MCF 10A (cell line): ENCODE data around the gene ARHGEF7. TPM values are rescaled to one million over a fixed set of nuclear protein-coding genes. Genes with fewer than 3 reads are reported as not detected.

Experiments
- BruUV-seq: library from RNA; stranded (reverse); fragments of 400-500 nt; replicated peaks from 2 replicates; lab custom pipeline; 2021; lab: Mats Ljungman, UMichigan
- CTCF ChIA-PET: fragments of 300-600 bp; sonication (Branson Sonifier 250); formaldehyde crosslinking; extraction: SDS; loops from one replicate; lab custom pipeline; 2021; ENCODE audit warnings: antibody characterized with exemption, inconsistent platforms; lab: Yijun Ruan, JAX
- POLR2A ChIA-PET: fragments of 300-600, 350-650 bp; sonication (Branson Sonifier 250); formaldehyde crosslinking; extraction: SDS; loops from one replicate; lab custom pipeline; 2020; ENCODE audit warnings: antibody characterized with exemption, inconsistent platforms; lab: Yijun Ruan, JAX
- DNase-seq: peaks from one replicate; pipeline ENCODE4 v3.0.0-alpha.2; 2018; ENCODE audit not compliant: unreplicated experiment
- H3K27ac Mint-ChIP-seq: one replicate; pipeline ENCODE4 v1.8.0; 2022; ENCODE audit warnings: mild to moderate bottlenecking, low read depth, mixed read lengths; ENCODE audit not compliant: unreplicated experiment
- H3K27me3 Mint-ChIP-seq: one replicate; pipeline ENCODE4 v1.8.0; 2022; ENCODE audit warnings: mixed read lengths; ENCODE audit not compliant: insufficient read depth, unreplicated experiment
- H3K36me3 Mint-ChIP-seq: one replicate; pipeline ENCODE4 v1.8.0; 2022; ENCODE audit warnings: mild to moderate bottlenecking, moderate library complexity, mixed read lengths; ENCODE audit not compliant: insufficient read depth, unreplicated experiment
- H3K4me1 Mint-ChIP-seq: one replicate; pipeline ENCODE4 v1.8.0; 2022; ENCODE audit warnings: mixed read lengths; ENCODE audit not compliant: insufficient read depth, unreplicated experiment
- H3K4me3 Mint-ChIP-seq: one replicate; pipeline ENCODE4 v1.8.0; 2022; ENCODE audit warnings: mild to moderate bottlenecking, moderate library complexity, mixed read lengths; ENCODE audit not compliant: unreplicated experiment
- H3K9me3 Mint-ChIP-seq: one replicate; pipeline ENCODE4 v1.8.0; 2022; ENCODE audit warnings: mixed read lengths; ENCODE audit not compliant: unreplicated experiment
- intact Hi-C: fragments of 100-400 bp; cut with micrococcal nuclease; formaldehyde crosslinking; loops from 2 replicates; pipeline ENCODE4 v1.14.1; 2022
- total RNA-seq: library from RNA; stranded (reverse); gene quantifications from 2 replicates; pipeline ENCODE4 v1.2.3, GENCODE V29; 2022
- TF ChIP-seq, protein P1 (sequence below): fragments of 200-600 bp; IDR thresholded peaks from one replicate; pipeline ENCODE4 v1.8.0; 2022; ENCODE audit warnings: antibody characterized with exemption, mild to moderate bottlenecking; ENCODE audit not compliant: unreplicated experiment

ARHGEF7 gene
- total RNA-seq, 1 experiment from 2014 or later: 43.5 TPM

DNA sequence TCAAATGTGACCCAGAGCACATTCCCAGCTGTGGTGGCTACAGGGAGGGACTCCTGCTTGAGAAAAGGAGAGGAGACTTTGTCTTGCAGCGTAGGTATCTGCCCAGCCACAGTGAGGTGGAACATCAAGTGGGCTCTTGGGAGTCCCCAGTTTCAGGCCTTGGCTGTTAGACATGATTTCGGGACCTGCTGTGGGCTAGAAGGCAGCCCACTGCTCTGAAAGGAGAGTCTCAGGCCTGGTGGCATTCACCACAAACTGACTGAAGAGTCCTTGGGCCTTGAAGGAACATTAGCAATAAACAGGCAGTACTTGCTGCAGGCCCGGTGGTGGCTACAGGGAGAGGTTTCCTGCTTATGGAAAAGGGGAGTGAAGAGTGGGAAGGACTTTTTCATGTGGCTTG lies 143.5 kb downstream of the ARHGEF7 start:
- Mint-ChIP-seq H3K9me3 (no peaks in the 10 kb centered on the region), H3K4me1 (no peaks in the 10 kb centered on the region), H3K36me3 (peaks cover 54% of the 10 kb centered on the region), H3K27me3 (no peaks in the 10 kb centered on the region), H3K4me3 (no peak overlapping the region), H3K27ac (no peak overlapping the region)
- no TSS peak for BruUV-seq
- TF ChIP-seq, protein P1, sequence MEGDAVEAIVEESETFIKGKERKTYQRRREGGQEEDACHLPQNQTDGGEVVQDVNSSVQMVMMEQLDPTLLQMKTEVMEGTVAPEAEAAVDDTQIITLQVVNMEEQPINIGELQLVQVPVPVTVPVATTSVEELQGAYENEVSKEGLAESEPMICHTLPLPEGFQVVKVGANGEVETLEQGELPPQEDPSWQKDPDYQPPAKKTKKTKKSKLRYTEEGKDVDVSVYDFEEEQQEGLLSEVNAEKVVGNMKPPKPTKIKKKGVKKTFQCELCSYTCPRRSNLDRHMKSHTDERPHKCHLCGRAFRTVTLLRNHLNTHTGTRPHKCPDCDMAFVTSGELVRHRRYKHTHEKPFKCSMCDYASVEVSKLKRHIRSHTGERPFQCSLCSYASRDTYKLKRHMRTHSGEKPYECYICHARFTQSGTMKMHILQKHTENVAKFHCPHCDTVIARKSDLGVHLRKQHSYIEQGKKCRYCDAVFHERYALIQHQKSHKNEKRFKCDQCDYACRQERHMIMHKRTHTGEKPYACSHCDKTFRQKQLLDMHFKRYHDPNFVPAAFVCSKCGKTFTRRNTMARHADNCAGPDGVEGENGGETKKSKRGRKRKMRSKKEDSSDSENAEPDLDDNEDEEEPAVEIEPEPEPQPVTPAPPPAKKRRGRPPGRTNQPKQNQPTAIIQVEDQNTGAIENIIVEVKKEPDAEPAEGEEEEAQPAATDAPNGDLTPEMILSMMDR: no peak
- ChIA-PET POLR2A (no interaction called here), CTCF (interaction anchor here (0.7 kb wide), 1 partner anchor 78 kb away, joined by 3 read pairs; no protein-coding TSS in a partner anchor)
- intact Hi-C loops: no loop called here
- DNase-seq: no peak

DNA sequence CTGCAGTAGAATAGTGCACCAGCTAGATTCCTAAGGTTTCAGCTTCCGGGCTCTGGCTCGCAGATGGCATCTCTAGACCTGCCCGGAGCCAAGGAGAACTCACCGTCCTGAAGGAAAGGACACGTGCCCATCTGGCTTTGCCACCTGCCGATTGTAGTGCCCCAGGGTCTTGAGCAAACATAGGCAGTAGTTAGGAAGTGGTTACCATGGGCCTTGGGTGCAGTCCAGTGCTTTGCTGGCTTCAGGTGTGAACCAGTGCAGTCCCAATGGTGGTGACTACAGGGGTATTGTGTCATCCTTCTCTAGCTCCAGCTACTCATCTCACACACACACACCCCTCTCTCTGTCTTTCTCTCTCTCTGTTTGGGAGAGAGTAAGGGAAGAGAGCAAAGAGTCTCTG lies 143.9 kb downstream of the ARHGEF7 start:
- Mint-ChIP-seq H3K4me3 (no peak overlapping the region), H3K27me3 (no peaks in the 10 kb centered on the region), H3K36me3 (peaks cover 49% of the 10 kb centered on the region), H3K4me1 (no peaks in the 10 kb centered on the region), H3K9me3 (no peaks in the 10 kb centered on the region), H3K27ac (no peak overlapping the region)
- DNase-seq: peak; percentile 14
- intact Hi-C loops: no loop called here
- BruUV-seq: no TSS peak
- ChIA-PET CTCF (interaction anchor here (0.7 kb wide), 1 partner anchor 78 kb away, joined by 3 read pairs; no protein-coding TSS in a partner anchor), POLR2A (no interaction called here)
- TF ChIP-seq, protein P1: no peak

DNA sequence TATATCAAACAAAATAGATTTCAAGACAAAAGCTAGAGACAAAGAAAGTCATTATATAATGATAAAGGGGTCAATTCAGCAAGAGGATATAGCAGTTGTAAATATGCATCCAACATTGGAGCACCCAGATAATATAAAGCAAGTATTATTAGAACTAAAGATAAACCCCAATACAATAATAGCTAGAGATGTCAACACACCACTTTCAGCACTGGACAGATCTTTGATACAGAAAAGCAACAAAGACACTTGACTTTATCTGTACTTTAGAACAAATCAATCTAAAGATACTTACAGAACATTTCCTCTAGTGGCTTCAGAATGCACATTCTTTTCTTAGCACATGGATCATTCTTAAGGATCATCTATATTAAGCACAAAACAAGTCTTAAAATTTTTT lies 146.2 kb downstream of the ARHGEF7 start:
- ChIA-PET CTCF (interaction anchor here (0.7 kb wide), 1 partner anchor 766 kb away, joined by 4 read pairs; no protein-coding TSS in a partner anchor), POLR2A (no interaction called here)
- H3K36me3 Mint-ChIP-seq: peaks cover 53% of the 10 kb centered on the region
- TF ChIP-seq, protein P1: no peak
- no peaks in the 10 kb centered on the region for H3K27me3 Mint-ChIP-seq
- no peak overlapping the region for H3K27ac Mint-ChIP-seq
- no TSS peak for BruUV-seq
- no peak overlapping the region for H3K4me3 Mint-ChIP-seq
- no peaks in the 10 kb centered on the region for H3K9me3 Mint-ChIP-seq
- no peaks in the 10 kb centered on the region for H3K4me1 Mint-ChIP-seq
- intact Hi-C loops: no loop called here
- no peak for DNase-seq

DNA sequence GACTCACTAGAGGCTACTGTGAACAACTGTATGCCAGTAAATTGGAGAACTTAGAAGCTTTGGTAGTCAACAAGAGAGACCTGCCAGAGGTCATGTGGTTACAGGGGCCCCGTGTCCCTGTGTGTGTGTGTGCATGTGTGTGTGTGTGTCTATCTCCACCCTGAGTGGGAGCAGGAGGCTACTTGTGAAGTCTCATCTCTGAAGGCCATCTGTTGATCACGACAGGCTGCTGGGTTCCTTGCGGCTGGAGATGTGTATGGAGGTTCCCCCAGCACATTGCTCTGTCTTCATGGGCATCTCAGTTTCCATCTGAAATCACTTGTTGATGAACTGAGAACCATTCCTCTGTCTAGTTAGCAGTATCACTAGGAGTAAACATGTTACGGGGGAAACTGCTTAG lies 147.2 kb downstream of the ARHGEF7 start:
- ChIA-PET CTCF (no interaction called here), POLR2A (no interaction called here)

More for the DNA sequence above, 147.2 kb downstream of the ARHGEF7 start:
- H3K27me3 Mint-ChIP-seq: no peaks in the 10 kb centered on the region
- H3K27ac Mint-ChIP-seq: no peak overlapping the region
- H3K9me3 Mint-ChIP-seq: no peaks in the 10 kb centered on the region
- intact Hi-C loops: no loop called here
- peaks cover 47% of the 10 kb centered on the region for H3K36me3 Mint-ChIP-seq
- DNase-seq: no peak
- TF ChIP-seq, protein P1: no peak
- no peaks in the 10 kb centered on the region for H3K4me1 Mint-ChIP-seq
- H3K4me3 Mint-ChIP-seq: no peak overlapping the region
- no TSS peak for BruUV-seq
